Lung (tissue), 12 donors: ENCODE results near the gene PRR15. TPM values are rescaled to one million over a fixed set of nuclear protein-coding genes. Genes with fewer than 3 reads are reported as not detected.

ENCODE experiments used
- ATAC-seq: fragments of 200-7000 bp; cut with Tn5 transposase; one replicate; pipeline ENCODE4 v1.9.1; 2020; ENCODE audit warnings: moderate number of reproducible peaks; ENCODE audit not compliant: insufficient read depth, low FRiP score
- DNase-seq, 3 donors: peaks; one replicate each; pipeline ENCODE4 v3.0.0-alpha.2; 2013 to 2017
- H3K27ac ChIP-seq, 2 donors: one replicate each; pipeline ENCODE4 v1.5.1; 2013; ENCODE audit warnings: mild to moderate bottlenecking in 2 of 2, moderate library complexity in 2 of 2, control low read depth in 1 of 2, inconsistent platforms in 1 of 2, low read depth in 1 of 2, low read length in 1 of 2
- H3K27me3 ChIP-seq, 3 donors: one replicate each; pipeline ENCODE4 v1.5.1; 2013; ENCODE audit warnings: low read length in 2 of 3; ENCODE audit not compliant: control insufficient read depth in 3 of 3, insufficient read depth in 3 of 3
- H3K36me3 ChIP-seq, 4 donors: one replicate each; pipeline ENCODE4 v1.5.1; 2013; ENCODE audit warnings: low read length in 4 of 4, mild to moderate bottlenecking in 1 of 4, moderate library complexity in 1 of 4; ENCODE audit not compliant: control insufficient read depth in 4 of 4, insufficient read depth in 4 of 4
- H3K4me1 ChIP-seq, 5 donors: one replicate each; pipeline ENCODE4 v1.5.1; 2013; ENCODE audit warnings: low read length in 5 of 5, mild to moderate bottlenecking in 2 of 5, moderate library complexity in 1 of 5; ENCODE audit not compliant: control insufficient read depth in 5 of 5, insufficient read depth in 5 of 5
- H3K4me3 ChIP-seq: one replicate; pipeline ENCODE4 v1.5.1; 2013; ENCODE audit warnings: mild to moderate bottlenecking, control low read depth, moderate library complexity
- H3K9ac ChIP-seq, 2 donors: one replicate each; pipeline ENCODE4 v1.5.1; 2013; ENCODE audit warnings: low read length in 2 of 2, control low read depth in 1 of 2; ENCODE audit not compliant: insufficient read depth in 1 of 2
- H3K9me3 ChIP-seq, 4 donors: one replicate each; pipeline ENCODE4 v1.5.1; 2013; ENCODE audit warnings: low read length in 3 of 4, mild to moderate bottlenecking in 1 of 4, moderate library complexity in 1 of 4; ENCODE audit not compliant: control insufficient read depth in 4 of 4, insufficient read depth in 3 of 4
- CTCF ChIP-seq: IDR thresholded peaks from 2 replicates; pipeline ENCODE4 v1.5.1; 2012; ENCODE audit warnings: mild to moderate bottlenecking; ENCODE audit errors: control extremely low read depth, extremely low read depth
- WGBS, 2 donors: extraction: QIAGEN DNeasy Blood & Tissue Kit; methylation state at CpG; one replicate each; pipeline ENCODE4 v1.1.7; 2013; 5-methylcytosine and 5-hydroxymethylcytosine counted together
- polyA plus RNA-seq, 2 donors: library from polyadenylated mRNA; stranded (reverse); fragments of 200-250 nt; gene quantifications; one replicate each; pipeline ENCODE4 v1.2.1, GENCODE V29; 2013
- total RNA-seq, 2 donors: library from RNA; depleted of rRNA in 1 of 2; stranded (reverse); fragments of >200 nt in 1 of 2; gene quantifications; one replicate each; pipeline ENCODE4 v1.2.1, GENCODE V29; 2014 to 2021
- donor health status: control.
- donor health status: control.
- donor health status: Bipolar disorder and iron deficiency.
- donor health status: healthy.
- donor health status: DM: yes; HTN: yes; CAD: no.

Gene PRR15
- total and polyA plus RNA-seq, 4 donors, result 0.71 to 11.4 (median 7.0) TPM

GRCh38 chr7:29574659-29575058 lies 11.0 kb downstream of the PRR15 start:
- no peak overlapping the region for H3K27ac ChIP-seq
- DNase-seq (no peak), ATAC-seq (no peak)
- H3K27me3 ChIP-seq, result peaks cover 0 to 49% (median 21%) of the 10 kb centered on the region in 3 donors
- TF ChIP-seq CTCF, result no peak
- 25 to 47% methylated on average over 3 of the region's 3 CpGs for WGBS, 2 donors
- H3K9ac ChIP-seq, result no peak overlapping the region
- no peak overlapping the region for H3K4me3 ChIP-seq
- H3K4me1 ChIP-seq, result no peaks in the 10 kb centered on the region
- H3K9me3 ChIP-seq, result peaks cover 0 to 6% (median 1%) of the 10 kb centered on the region in 4 donors
- H3K36me3 ChIP-seq, result no peaks in the 10 kb centered on the region

- no peak for DNase-seq
- Histone ChIP-seq H3K9me3 (no peaks in the 10 kb centered on the region), H3K27me3 (peaks cover 0 to 22% (median 0%) of the 10 kb centered on the region in 3 donors), H3K27ac (no peak overlapping the region), H3K9ac (no peak overlapping the region), H3K4me1 (no peaks in the 10 kb centered on the region), H3K36me3 (no peaks in the 10 kb centered on the region), H3K4me3 (no peak overlapping the region)
- WGBS, 2 donors, result 87 to 90% methylated on average over 3 of the region's 3 CpGs
- no peak for ATAC-seq
- TF ChIP-seq CTCF, result no peak
Observed at GRCh38 chr7:29587195-29587808, 23.7 kb downstream of the PRR15 start.

- WGBS, 2 donors, result 65 to 76% methylated on average over 2 of the region's 2 CpGs
- ATAC-seq (no peak), DNase-seq (no peak)
- no peak overlapping the region for H3K4me3 ChIP-seq
- no peaks in the 10 kb centered on the region for H3K36me3 ChIP-seq
- no peak for TF ChIP-seq CTCF
- H3K27ac ChIP-seq, result no peak overlapping the region
- no peaks in the 10 kb centered on the region for H3K4me1 ChIP-seq
- peaks cover 0 to 27% (median 0%) of the 10 kb centered on the region in 3 donors for H3K27me3 ChIP-seq
- H3K9me3 ChIP-seq, result no peaks in the 10 kb centered on the region
- H3K9ac ChIP-seq, result no peak overlapping the region
Observed at GRCh38 chr7:29588212-29588611, 24.6 kb downstream of the PRR15 start.
